Left lung (tissue), 10 donors: ENCODE results near the gene SLC16A10. TPM values are rescaled to one million over a fixed set of nuclear protein-coding genes. Genes with fewer than 3 reads are reported as not detected.

ENCODE experiments used
- ATAC-seq: fragments of 200-7000 bp; cut with Tn5 transposase; one replicate; pipeline ENCODE4 v1.9.1; 2020; ENCODE audit warnings: moderate library complexity
- DNase-seq, 4 donors: peaks; one replicate each; pipeline ENCODE4 v3.0.0-alpha.2; 2013 to 2020
- H3K27ac ChIP-seq, 2 donors: fragments of 200-600 bp; sonication (generic) in 1 of 2; one replicate each; pipeline versions ENCODE4 v1.5.0 to v1.8.0; 2020 to 2021
- H3K27me3 ChIP-seq, 2 donors: fragments of 200-600 bp; sonication (generic) in 1 of 2; one replicate each; pipeline versions ENCODE4 v1.5.0 to v1.8.0; 2020 to 2021
- H3K36me3 ChIP-seq, 2 donors: fragments of 200-600 bp; sonication (generic) in 1 of 2; one replicate each; pipeline versions ENCODE4 v1.5.0 to v1.8.0; 2020 to 2021
- H3K4me1 ChIP-seq, 2 donors: fragments of 200-600 bp; one replicate each; pipeline ENCODE4 v1.8.0; 2021
- H3K4me3 ChIP-seq, 2 donors: fragments of 200-600 bp; sonication (generic) in 1 of 2; one replicate each; pipeline versions ENCODE4 v1.5.0 to v1.8.0; 2020 to 2021; ENCODE audit warnings: mild to moderate bottlenecking in 1 of 2
- H3K9me3 ChIP-seq, 2 donors: fragments of 200-600 bp; sonication (generic) in 1 of 2; one replicate each; pipeline versions ENCODE4 v1.5.0 to v1.8.0; 2020 to 2021
- intact Hi-C, 2 donors: fragments of 100-400 bp; cut with DNase I; formaldehyde crosslinking; loops; one replicate each; pipeline versions ENCODE4 v1.11.2 to v1.14.2; 2022
- polyA plus RNA-seq, 6 donors: library from polyadenylated mRNA; unstranded; fragments of 120-200 nt; gene quantifications; one replicate each; pipeline ENCODE4 v1.2.1, GENCODE V29; 2013; ENCODE audit not compliant: insufficient read length in 6 of 6
- total RNA-seq, 2 donors: library from RNA; stranded (reverse); fragmentation: NEBNext Ultra II Directional; extraction: Animal tissue kit (Norgen Biotek cat#: 25700); gene quantifications; one replicate each; pipeline ENCODE4 v1.2.1, GENCODE V29; 2021
- TF ChIP-seq, protein P1 (sequence below), 2 donors: fragments of 200-600 bp; sonication (generic) in 1 of 2; IDR thresholded peaks; one replicate each; pipeline versions ENCODE4 v1.5.0 to v1.8.0; 2021; ENCODE audit warnings: antibody characterized with exemption in 2 of 2
- donor health status: DM: no; HTN: yes; CAD: no.
- donor health status: DM: no; HTN: no; CAD: no.

SLC16A10 gene
- total and polyA plus RNA-seq, 8 donors, result 5.9 to 9.7 (median 8.0) TPM

DNA sequence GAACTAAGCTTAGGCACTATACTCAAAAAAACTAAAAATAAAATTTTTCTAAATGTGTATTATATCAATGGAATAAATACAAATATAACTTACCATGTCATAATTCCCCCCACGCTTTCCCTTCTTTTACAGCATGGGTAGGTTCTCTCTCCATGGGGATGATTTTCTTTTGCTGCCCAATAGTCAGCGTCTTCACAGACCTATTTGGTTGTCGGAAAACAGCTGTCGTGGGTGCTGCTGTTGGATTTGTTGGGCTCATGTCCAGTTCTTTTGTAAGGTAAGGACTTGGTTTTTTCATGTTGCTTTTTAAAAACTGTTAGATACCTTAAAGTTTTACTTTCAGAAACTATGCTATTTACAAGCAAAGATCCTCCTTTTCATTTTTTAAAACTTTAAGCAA lies 85.3 kb downstream of the SLC16A10 start:
- Histone ChIP-seq H3K4me3 (no peak overlapping the region), H3K9me3 (no peaks in the 10 kb centered on the region), H3K27me3 (peaks cover 0 to 2% of the 10 kb centered on the region in 2 donors), H3K36me3 (no peaks in the 10 kb centered on the region), H3K4me1 (no peaks in the 10 kb centered on the region), H3K27ac (no peak overlapping the region)
- DNase-seq (no peak), ATAC-seq (no peak)
- TF ChIP-seq, protein P1, sequence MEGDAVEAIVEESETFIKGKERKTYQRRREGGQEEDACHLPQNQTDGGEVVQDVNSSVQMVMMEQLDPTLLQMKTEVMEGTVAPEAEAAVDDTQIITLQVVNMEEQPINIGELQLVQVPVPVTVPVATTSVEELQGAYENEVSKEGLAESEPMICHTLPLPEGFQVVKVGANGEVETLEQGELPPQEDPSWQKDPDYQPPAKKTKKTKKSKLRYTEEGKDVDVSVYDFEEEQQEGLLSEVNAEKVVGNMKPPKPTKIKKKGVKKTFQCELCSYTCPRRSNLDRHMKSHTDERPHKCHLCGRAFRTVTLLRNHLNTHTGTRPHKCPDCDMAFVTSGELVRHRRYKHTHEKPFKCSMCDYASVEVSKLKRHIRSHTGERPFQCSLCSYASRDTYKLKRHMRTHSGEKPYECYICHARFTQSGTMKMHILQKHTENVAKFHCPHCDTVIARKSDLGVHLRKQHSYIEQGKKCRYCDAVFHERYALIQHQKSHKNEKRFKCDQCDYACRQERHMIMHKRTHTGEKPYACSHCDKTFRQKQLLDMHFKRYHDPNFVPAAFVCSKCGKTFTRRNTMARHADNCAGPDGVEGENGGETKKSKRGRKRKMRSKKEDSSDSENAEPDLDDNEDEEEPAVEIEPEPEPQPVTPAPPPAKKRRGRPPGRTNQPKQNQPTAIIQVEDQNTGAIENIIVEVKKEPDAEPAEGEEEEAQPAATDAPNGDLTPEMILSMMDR (IDR thresholded peaks at IDR 0.05), result no peak
- intact Hi-C loops, result no loop called here

DNA sequence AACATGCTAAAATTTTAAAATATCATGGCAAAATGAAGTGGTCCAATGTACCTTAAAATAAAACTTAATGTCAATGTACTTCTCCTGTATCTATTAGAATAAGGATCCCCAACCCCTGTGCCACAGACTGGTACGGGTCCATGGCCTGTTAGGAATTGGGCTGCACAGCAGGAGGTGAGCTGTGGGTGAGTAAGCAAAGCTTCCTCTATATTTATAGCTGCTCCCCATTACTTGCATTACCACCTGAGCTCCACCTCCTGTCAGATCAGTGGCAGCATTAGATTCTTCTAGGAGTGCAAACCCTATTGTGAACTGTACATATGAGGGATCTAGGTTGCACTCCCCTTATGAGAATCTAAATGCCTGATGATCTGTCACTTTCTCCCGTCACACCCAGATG lies 86.0 kb downstream of the SLC16A10 start:
- intact Hi-C loops, result no loop called here
- TF ChIP-seq, protein P1 (IDR thresholded peaks at IDR 0.05), result no peak
- ATAC-seq, result no peak

GRCh38 chr6:111173946-111174345 lies 86.6 kb downstream of the SLC16A10 start:
- no peak overlapping the region for H3K4me3 ChIP-seq
- H3K9me3 ChIP-seq, result no peaks in the 10 kb centered on the region
- no peak for ATAC-seq
- peaks cover 0 to 2% of the 10 kb centered on the region in 2 donors for H3K27me3 ChIP-seq
- TF ChIP-seq, protein P1 (IDR thresholded peaks at IDR 0.05), result no peak
- intact Hi-C loops, result no loop called here
- no peaks in the 10 kb centered on the region for H3K4me1 ChIP-seq
- no peak for DNase-seq
- H3K27ac ChIP-seq, result no peak overlapping the region
- H3K36me3 ChIP-seq, result no peaks in the 10 kb centered on the region

More for the DNA sequence above, 86.0 kb downstream of the SLC16A10 start:
- no peaks in the 10 kb centered on the region for H3K9me3 ChIP-seq
- no peaks in the 10 kb centered on the region for H3K36me3 ChIP-seq
- no peaks in the 10 kb centered on the region for H3K4me1 ChIP-seq
- H3K27ac ChIP-seq, result no peak overlapping the region
- peaks cover 0 to 2% of the 10 kb centered on the region in 2 donors for H3K27me3 ChIP-seq
- no peak overlapping the region for H3K4me3 ChIP-seq
- no peak for DNase-seq

DNA sequence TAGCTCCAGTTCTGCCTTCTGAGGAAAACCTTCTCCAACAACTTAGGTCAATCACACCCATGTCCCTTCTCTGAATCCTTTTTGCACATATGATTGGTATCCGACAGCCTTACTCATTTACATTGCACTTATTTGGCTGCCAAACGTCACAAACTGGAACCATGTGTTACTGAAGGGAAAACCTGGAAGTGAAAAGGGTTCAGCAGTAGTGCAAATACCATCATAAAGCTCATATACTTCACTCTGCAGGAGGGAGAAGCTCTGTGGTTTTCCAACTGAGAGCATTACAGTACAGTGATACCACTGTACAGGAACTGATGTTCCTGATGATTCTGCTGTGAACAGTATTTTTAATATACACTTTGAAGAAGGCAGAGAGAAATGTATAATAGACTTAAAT lies 87.8 kb downstream of the SLC16A10 start:
- no peak overlapping the region for H3K4me3 ChIP-seq
- DNase-seq (no peak), ATAC-seq (no peak)
- no peaks in the 10 kb centered on the region for H3K4me1 ChIP-seq
- H3K9me3 ChIP-seq, result no peaks in the 10 kb centered on the region
- TF ChIP-seq, protein P1 (IDR thresholded peaks at IDR 0.05), result no peak
- peaks cover 0 to 2% of the 10 kb centered on the region in 2 donors for H3K27me3 ChIP-seq
- H3K27ac ChIP-seq, result no peak overlapping the region
- no peaks in the 10 kb centered on the region for H3K36me3 ChIP-seq
- intact Hi-C loops, result no loop called here

DNA sequence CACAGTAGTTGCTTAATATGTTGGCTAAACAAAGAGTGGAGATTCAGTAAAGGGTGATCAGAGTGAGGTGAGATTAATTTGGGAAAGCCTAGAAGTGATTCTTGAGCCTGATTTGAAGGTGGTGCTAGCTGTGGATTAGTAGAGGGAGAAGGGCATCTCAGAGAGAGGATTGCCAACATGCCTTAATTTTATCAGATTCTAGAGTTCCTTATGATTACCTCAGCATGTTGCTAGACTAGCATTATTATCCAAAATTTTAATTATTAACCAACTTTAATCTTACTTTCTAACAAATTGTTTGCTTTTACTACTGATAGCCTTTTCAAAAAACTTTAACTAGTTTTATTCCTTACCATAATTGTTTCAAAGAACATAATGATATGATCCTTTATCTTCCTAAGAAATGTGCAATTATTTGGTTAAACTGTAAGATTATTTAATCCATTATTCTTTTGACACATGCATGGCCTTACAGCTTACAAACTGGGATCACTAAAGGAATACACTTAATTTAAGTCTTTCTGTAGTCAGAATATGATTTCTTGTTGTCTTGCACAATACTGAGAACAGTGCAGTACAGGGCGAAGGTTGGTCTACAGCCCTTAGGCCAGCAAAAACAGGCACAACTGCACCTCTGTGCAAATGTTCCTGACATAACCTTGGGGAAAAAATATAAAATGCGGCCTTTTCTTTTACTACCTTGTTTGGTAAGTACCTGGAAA lies 88.9 kb downstream of the SLC16A10 start:
- TF ChIP-seq, protein P1 (IDR thresholded peaks at IDR 0.05), result no peak
- H3K27ac ChIP-seq, result no peak overlapping the region
- ATAC-seq (no peak), DNase-seq (no peak)
- intact Hi-C loops, result no loop called here
- peaks cover 0 to 2% of the 10 kb centered on the region in 2 donors for H3K27me3 ChIP-seq
- H3K4me3 ChIP-seq, result no peak overlapping the region
- H3K4me1 ChIP-seq, result no peaks in the 10 kb centered on the region
- H3K9me3 ChIP-seq, result no peaks in the 10 kb centered on the region
- no peaks in the 10 kb centered on the region for H3K36me3 ChIP-seq
